H9 (cell line): ENCODE measurements around the gene EYA4. TPM values are rescaled to one million over a fixed set of nuclear protein-coding genes. Genes with fewer than 3 reads are reported as not detected.

Experiments
- DNase-seq: peaks from one replicate; pipeline ENCODE4 v3.0.0-alpha.2; 2017
- H2AFZ ChIP-seq: one replicate; pipeline ENCODE4 v1.6.1; 2013; ENCODE audit warnings: mild to moderate bottlenecking, low read length, control low read depth, moderate library complexity
- H2AK5ac ChIP-seq: 2 replicates; pipeline ENCODE4 v1.6.1; 2013; ENCODE audit warnings: low read length, control low read depth, mixed read lengths; ENCODE audit not compliant: insufficient read length
- H2BK120ac ChIP-seq: one replicate; pipeline ENCODE4 v1.6.1; 2013; ENCODE audit warnings: low read depth, mild to moderate bottlenecking, low read length, control low read depth, inconsistent platforms; ENCODE audit not compliant: poor library complexity, severe bottlenecking
- H2BK12ac ChIP-seq: 2 replicates; pipeline ENCODE4 v1.6.1; 2013; ENCODE audit warnings: low read length, control low read depth, mixed read lengths, low read depth; ENCODE audit not compliant: insufficient read length
- H2BK15ac ChIP-seq: 2 replicates; pipeline ENCODE4 v1.6.1; 2013; ENCODE audit warnings: low read depth, low read length, control low read depth
- H2BK20ac ChIP-seq: one replicate; pipeline ENCODE4 v1.6.1; 2013; ENCODE audit warnings: low read depth, mild to moderate bottlenecking, low read length, control low read depth, inconsistent platforms; ENCODE audit not compliant: poor library complexity, severe bottlenecking
- H2BK5ac ChIP-seq: 2 replicates; pipeline ENCODE4 v1.6.1; 2013; ENCODE audit warnings: low read length, control low read depth, mixed read lengths; ENCODE audit not compliant: insufficient read length
- H3K14ac ChIP-seq: 2 replicates; pipeline ENCODE4 v1.6.1; 2013; ENCODE audit warnings: low read length, control low read depth; ENCODE audit not compliant: insufficient read depth
- H3K18ac ChIP-seq: 2 replicates; pipeline ENCODE4 v1.6.1; 2013; ENCODE audit warnings: low read depth, mild to moderate bottlenecking, mixed read lengths, low read length, control low read depth; ENCODE audit not compliant: insufficient read length
- H3K23ac ChIP-seq: 2 replicates; pipeline ENCODE4 v1.6.1; 2013; ENCODE audit warnings: low read length, control low read depth, mixed read lengths, low read depth; ENCODE audit not compliant: insufficient read length
- H3K23me2 ChIP-seq: 2 replicates; pipeline ENCODE4 v1.6.1; 2013; ENCODE audit warnings: low read depth, mild to moderate bottlenecking, mixed read lengths, low read length, control low read depth; ENCODE audit not compliant: insufficient read length, poor library complexity, severe bottlenecking
- H3K27ac ChIP-seq: 2 replicates; pipeline ENCODE4 v1.5.1; 2013; ENCODE audit warnings: low read length, control low read depth, mixed read lengths, low read depth; ENCODE audit not compliant: insufficient read length
- H3K27me3 ChIP-seq: 2 replicates; pipeline ENCODE4 v1.6.1; 2013; ENCODE audit warnings: low read length, control low read depth, inconsistent platforms; ENCODE audit not compliant: insufficient read depth
- H3K4ac ChIP-seq: 2 replicates; pipeline ENCODE4 v1.6.1; 2013; ENCODE audit warnings: low read depth, mild to moderate bottlenecking, control low read depth, inconsistent platforms, low read length, moderate library complexity
- H3K4me1 ChIP-seq: 2 replicates; pipeline ENCODE4 v1.6.1; 2013; ENCODE audit warnings: low read length, control low read depth, inconsistent platforms; ENCODE audit not compliant: insufficient read depth
- H3K4me2 ChIP-seq: 2 replicates; pipeline ENCODE4 v1.6.1; 2013; ENCODE audit warnings: low read length, control low read depth, mixed read lengths; ENCODE audit not compliant: insufficient read length, insufficient read depth
- H3K56ac ChIP-seq: 2 replicates; pipeline ENCODE4 v1.6.1; 2013; ENCODE audit warnings: low read depth, mild to moderate bottlenecking, mixed read lengths, low read length, control low read depth; ENCODE audit not compliant: insufficient read length
- H3K79me1 ChIP-seq: 2 replicates; pipeline ENCODE4 v1.6.1; 2013; ENCODE audit warnings: low read depth, mild to moderate bottlenecking, moderate library complexity, low read length, control low read depth, inconsistent platforms; ENCODE audit not compliant: insufficient read depth, poor library complexity, severe bottlenecking
- H3K79me2 ChIP-seq: 2 replicates; pipeline ENCODE4 v1.6.1; 2013; ENCODE audit warnings: low read length, control low read depth, inconsistent platforms; ENCODE audit not compliant: insufficient read depth
- H3K9ac ChIP-seq: 2 replicates; pipeline ENCODE4 v1.6.1; 2013; ENCODE audit warnings: low read length, control low read depth, mixed read lengths; ENCODE audit not compliant: insufficient read length; ENCODE audit errors: extremely low read depth
- H3K9me3 ChIP-seq: one replicate; pipeline ENCODE4 v1.6.1; 2013; ENCODE audit warnings: low read depth, low read length, inconsistent platforms; ENCODE audit not compliant: control insufficient read depth
- H3T11ph ChIP-seq: one replicate; pipeline ENCODE4 v1.6.1; 2013; ENCODE audit warnings: mild to moderate bottlenecking, low read length, control low read depth, inconsistent platforms
- H4K20me1 ChIP-seq: one replicate; pipeline ENCODE4 v1.6.1; 2013; ENCODE audit not compliant: control insufficient read depth, insufficient read length, insufficient read depth
- H4K5ac ChIP-seq: 2 replicates; pipeline ENCODE4 v1.6.1; 2013; ENCODE audit warnings: low read depth, mild to moderate bottlenecking, mixed read lengths, low read length, control low read depth; ENCODE audit not compliant: insufficient read length
- H4K8ac ChIP-seq: replicated peaks from 2 replicates; pipeline ENCODE4 v1.6.1; 2013; ENCODE audit warnings: low read length, control low read depth, mixed read lengths, low read depth; ENCODE audit not compliant: insufficient read length
- H4K91ac ChIP-seq: 2 replicates; pipeline ENCODE4 v1.6.1; 2013; ENCODE audit warnings: low read depth, mild to moderate bottlenecking, moderate library complexity, mixed read lengths, low read length, control low read depth; ENCODE audit not compliant: insufficient read length
- H3K27ac Mint-ChIP-seq, 3 experiments: 2 replicates in 2 of 3; 3 replicates in 1 of 3; pipeline ENCODE4 v1.8.0; 2020 to 2021; ENCODE audit warnings: mixed read lengths in 3 of 3, mild to moderate bottlenecking in 1 of 3, moderate library complexity in 1 of 3
- H3K27me3 Mint-ChIP-seq: 2 replicates; pipeline ENCODE4 v1.8.0; 2021; ENCODE audit warnings: low read depth, mild to moderate bottlenecking, moderate library complexity, mixed read lengths
- H3K36me3 Mint-ChIP-seq, 3 experiments: 2 replicates in 2 of 3; 3 replicates in 1 of 3; pipeline ENCODE4 v1.8.0; 2020 to 2021; ENCODE audit warnings: low read depth in 3 of 3, mixed read lengths in 3 of 3; ENCODE audit not compliant: insufficient read depth in 1 of 3
- H3K4me1 Mint-ChIP-seq, 2 experiments: 2 replicates each; pipeline ENCODE4 v1.8.0; 2020; ENCODE audit warnings: mixed read lengths in 2 of 2
- H3K4me3 Mint-ChIP-seq, 2 experiments: 2 replicates in 1 of 2; 3 replicates in 1 of 2; pipeline ENCODE4 v1.8.0; 2020 to 2021; ENCODE audit warnings: mild to moderate bottlenecking in 2 of 2, mixed read lengths in 2 of 2, moderate library complexity in 1 of 2
- H3K9me3 Mint-ChIP-seq, 2 experiments: 2 replicates in 1 of 2; 3 replicates in 1 of 2; pipeline ENCODE4 v1.8.0; 2020; ENCODE audit warnings: mild to moderate bottlenecking in 2 of 2, mixed read lengths in 2 of 2, moderate library complexity in 1 of 2
- CTCF ChIP-seq: fragments of 200-600 bp; sonication (generic); conservative IDR thresholded peaks from 3 replicates; pipeline ENCODE4 v1.8.0; 2021; ENCODE audit warnings: antibody characterized with exemption, mild to moderate bottlenecking
- WGBS: extraction: QIAGEN DNeasy Blood & Tissue Kit; methylation state at CpG from one replicate; pipeline ENCODE4 v1.1.7; 2013; ENCODE audit warnings: missing lambda C conversion rate, low lambda C conversion rate, mixed read lengths; ENCODE audit not compliant: insufficient read length; ENCODE audit errors: extremely low coverage; 5-methylcytosine and 5-hydroxymethylcytosine counted together
- total RNA-seq: library from RNA; stranded (reverse); gene quantifications from 2 replicates; pipeline ENCODE4 v1.2.1, GENCODE V29; 2021

The EYA4 gene
- total RNA-seq, 1 experiment from 2014 or later = 0.26 TPM

DNA sequence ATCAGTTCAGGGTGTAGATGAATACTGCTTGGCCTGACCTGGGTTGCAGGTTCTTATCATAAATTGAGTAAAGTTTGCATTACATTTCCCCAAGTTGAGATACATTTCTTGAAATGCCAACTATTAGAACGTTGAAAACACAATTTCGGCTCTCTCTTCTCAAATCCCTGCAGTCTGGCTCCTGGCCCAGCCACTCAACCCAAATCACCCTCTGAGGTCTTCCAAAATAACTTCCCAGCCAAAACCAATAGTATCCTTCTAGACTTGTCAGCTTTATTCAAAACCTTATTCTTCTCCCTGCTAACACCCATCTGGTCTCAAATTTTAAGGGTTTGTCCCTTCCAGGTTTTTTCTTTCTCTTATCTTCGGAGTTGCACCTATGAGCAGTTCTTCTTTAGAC, 263.6 kb downstream of the EYA4 start:
- Histone ChIP-seq H3K14ac (no peak overlapping the region), H3K4ac (no peak overlapping the region), H3K9me3 (no peaks in the 10 kb centered on the region), H4K91ac (no peak overlapping the region), H3K27ac (no peak overlapping the region), H3K79me2 (no peaks in the 10 kb centered on the region), H2BK12ac (no peak overlapping the region), H2BK15ac (no peak overlapping the region), H2BK5ac (no peak overlapping the region), H4K20me1 (no peaks in the 10 kb centered on the region), H3K56ac (no peak overlapping the region), H4K8ac (no peak overlapping the region), H3K23ac (no peak overlapping the region), H3K18ac (no peak overlapping the region), H2BK120ac (no peak overlapping the region), H2AK5ac (no peak overlapping the region), H3K79me1 (no peaks in the 10 kb centered on the region), H2AFZ (no peak overlapping the region), H3K9ac (no peak overlapping the region), H3T11ph (no peak overlapping the region), H4K5ac (no peak overlapping the region), H2BK20ac (no peak overlapping the region), H3K4me2 (no peak overlapping the region), H3K27me3 (no peaks in the 10 kb centered on the region), H3K4me1 (no peaks in the 10 kb centered on the region), H3K23me2 (no peaks in the 10 kb centered on the region)
- Mint-ChIP-seq H3K27ac (no peak overlapping the region), H3K36me3 (no peaks in the 10 kb centered on the region), H3K4me3 (no peak overlapping the region), H3K9me3 (no peaks in the 10 kb centered on the region), H3K27me3 (no peaks in the 10 kb centered on the region), H3K4me1 (peaks cover 0 to 3% of the 10 kb centered on the region in 2 experiments; a peak in 1 of 4 replicates)
- DNase-seq = no peak
- no CpG with 5 or more reads among the region's 3 CpGs for WGBS
- TF ChIP-seq CTCF = no peak
